MM.1S (cell line): ENCODE results near the gene GINM1.

Source experiments
- DNase-seq: peaks from one replicate; pipeline ENCODE4 v3.0.0-alpha.2; 2015
- H2AFZ ChIP-seq: fragments of 300-600 bp; sonication (generic); 2 replicates; pipeline ENCODE4 v1.6.0; 2016; ENCODE audit warnings: antibody characterized with exemption, low read length
- H3F3A ChIP-seq: fragments of 300-600 bp; sonication (generic); 2 replicates; pipeline ENCODE4 v1.6.1; 2016; ENCODE audit warnings: mild to moderate bottlenecking, antibody characterized with exemption, low read length, moderate library complexity, mixed read lengths; ENCODE audit not compliant: insufficient read depth
- H3K27ac ChIP-seq: fragments of 300-600 bp; sonication (generic); 2 replicates; pipeline ENCODE4 v1.5.1; 2016; ENCODE audit warnings: mild to moderate bottlenecking, low read length
- H3K27me3 ChIP-seq: fragments of 300-600 bp; sonication (generic); replicated peaks from 2 replicates; pipeline ENCODE4 v1.6.0; 2016; ENCODE audit warnings: low read length; ENCODE audit not compliant: insufficient read depth
- H3K36me3 ChIP-seq: fragments of 300-600 bp; sonication (generic); replicated peaks from 2 replicates; pipeline ENCODE4 v1.6.1; 2016; ENCODE audit warnings: mild to moderate bottlenecking, low read length, mixed read lengths; ENCODE audit not compliant: insufficient read depth
- H3K4me1 ChIP-seq: fragments of 300-600 bp; sonication (generic); 2 replicates; pipeline ENCODE4 v1.6.1; 2016; ENCODE audit warnings: low read length, mixed read lengths
- H3K4me2 ChIP-seq: fragments of 300-600 bp; sonication (generic); 2 replicates; pipeline ENCODE4 v1.6.0; 2016; ENCODE audit warnings: low read depth, low read length
- H3K4me3 ChIP-seq: fragments of 300-600 bp; sonication (generic); 2 replicates; pipeline ENCODE4 v1.5.1; 2016; ENCODE audit warnings: low read length, mixed read lengths
- H3K79me2 ChIP-seq: fragments of 300-600 bp; sonication (generic); 2 replicates; pipeline ENCODE4 v1.6.1; 2016; ENCODE audit warnings: mixed run types, low read length, mixed read lengths
- H3K9ac ChIP-seq: fragments of 300-600 bp; sonication (generic); 2 replicates; pipeline ENCODE4 v1.6.1; 2016; ENCODE audit warnings: low read length, mixed read lengths
- H3K9me2 ChIP-seq: fragments of 300-600 bp; sonication (generic); replicated peaks from 2 replicates; pipeline ENCODE4 v1.6.1; 2016; ENCODE audit warnings: mild to moderate bottlenecking, low read length, mixed read lengths; ENCODE audit not compliant: insufficient read depth
- H3K9me3 ChIP-seq: fragments of 300-600 bp; sonication (generic); replicated peaks from 2 replicates; pipeline ENCODE4 v1.6.1; 2016; ENCODE audit warnings: mild to moderate bottlenecking, low read length, mixed read lengths; ENCODE audit not compliant: insufficient read depth
- H4K20me1 ChIP-seq: fragments of 300-600 bp; sonication (generic); 2 replicates; pipeline ENCODE4 v1.6.1; 2016; ENCODE audit warnings: mild to moderate bottlenecking, low read length, moderate library complexity, mixed read lengths; ENCODE audit not compliant: insufficient read depth
- EZH2 ChIP-seq: fragments of 300-600 bp; sonication (generic); optimal IDR thresholded peaks from 2 replicates; pipeline ENCODE3; 2017; ENCODE audit warnings: low read depth, mild to moderate bottlenecking, antibody characterized with exemption, low read length, mixed read lengths
- EZH2phosphoT487 ChIP-seq: fragments of 300-600 bp; sonication (generic); IDR thresholded peaks from 2 replicates; pipeline ENCODE4 v1.6.1; 2018; ENCODE audit warnings: antibody characterized with exemption, low read length
- TF ChIP-seq, protein P1 (sequence below): fragments of 300-600 bp; sonication (generic); IDR thresholded peaks from 2 replicates; pipeline ENCODE4 v1.5.1; 2016; ENCODE audit warnings: antibody characterized with exemption, low read length, mixed read lengths

GINM1 gene

DNA sequence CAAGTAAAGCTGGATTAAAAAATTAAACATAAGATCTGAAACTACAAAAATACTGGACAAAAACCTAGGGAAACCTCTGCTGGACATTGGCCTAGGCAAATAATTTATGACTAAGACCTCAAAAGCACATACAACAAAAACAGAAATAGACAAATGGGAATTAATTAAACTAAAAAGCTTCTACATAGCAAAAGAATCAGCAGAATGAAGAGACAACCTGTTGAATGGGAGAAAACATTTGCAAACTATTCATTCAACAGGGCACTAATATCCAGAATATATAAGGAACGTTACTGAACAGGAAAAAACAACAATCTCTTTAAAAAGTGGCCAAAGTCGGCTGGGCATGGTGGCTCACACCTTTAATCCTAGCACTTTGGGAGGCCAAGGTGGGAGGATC is 6.8 kb upstream of the GINM1 start:
- H3K9me3 ChIP-seq = no peaks in the 10 kb centered on the region
- H3K79me2 ChIP-seq = no peaks in the 10 kb centered on the region
- H3K4me1 ChIP-seq = no peaks in the 10 kb centered on the region
- peaks cover 19% of the 10 kb centered on the region for H3K27me3 ChIP-seq
- no peaks in the 10 kb centered on the region for H3K36me3 ChIP-seq
- no peak for DNase-seq
- H3K9ac ChIP-seq = no peak overlapping the region
- no peaks in the 10 kb centered on the region for H3F3A ChIP-seq
- H3K27ac ChIP-seq = no peak overlapping the region
- H3K4me3 ChIP-seq = no peak overlapping the region
- no peaks in the 10 kb centered on the region for H3K9me2 ChIP-seq
- TF ChIP-seq, protein P1, sequence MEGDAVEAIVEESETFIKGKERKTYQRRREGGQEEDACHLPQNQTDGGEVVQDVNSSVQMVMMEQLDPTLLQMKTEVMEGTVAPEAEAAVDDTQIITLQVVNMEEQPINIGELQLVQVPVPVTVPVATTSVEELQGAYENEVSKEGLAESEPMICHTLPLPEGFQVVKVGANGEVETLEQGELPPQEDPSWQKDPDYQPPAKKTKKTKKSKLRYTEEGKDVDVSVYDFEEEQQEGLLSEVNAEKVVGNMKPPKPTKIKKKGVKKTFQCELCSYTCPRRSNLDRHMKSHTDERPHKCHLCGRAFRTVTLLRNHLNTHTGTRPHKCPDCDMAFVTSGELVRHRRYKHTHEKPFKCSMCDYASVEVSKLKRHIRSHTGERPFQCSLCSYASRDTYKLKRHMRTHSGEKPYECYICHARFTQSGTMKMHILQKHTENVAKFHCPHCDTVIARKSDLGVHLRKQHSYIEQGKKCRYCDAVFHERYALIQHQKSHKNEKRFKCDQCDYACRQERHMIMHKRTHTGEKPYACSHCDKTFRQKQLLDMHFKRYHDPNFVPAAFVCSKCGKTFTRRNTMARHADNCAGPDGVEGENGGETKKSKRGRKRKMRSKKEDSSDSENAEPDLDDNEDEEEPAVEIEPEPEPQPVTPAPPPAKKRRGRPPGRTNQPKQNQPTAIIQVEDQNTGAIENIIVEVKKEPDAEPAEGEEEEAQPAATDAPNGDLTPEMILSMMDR = no peak
- TF ChIP-seq EZH2 (no peak), EZH2phosphoT487 (no peak)
- no peak overlapping the region for H3K4me2 ChIP-seq
- H4K20me1 ChIP-seq = no peaks in the 10 kb centered on the region
- no peak overlapping the region for H2AFZ ChIP-seq

GRCh38 chr6:149560736-149561135 is 5.4 kb upstream of the GINM1 start:
- Histone ChIP-seq H3K36me3 (no peaks in the 10 kb centered on the region), H3K4me2 (no peak overlapping the region), H3K27me3 (peaks cover 22% of the 10 kb centered on the region), H4K20me1 (no peaks in the 10 kb centered on the region), H3K4me1 (no peaks in the 10 kb centered on the region), H3K27ac (no peak overlapping the region), H3K79me2 (no peaks in the 10 kb centered on the region), H2AFZ (no peak overlapping the region), H3K9me3 (no peaks in the 10 kb centered on the region), H3K9ac (no peak overlapping the region), H3F3A (no peaks in the 10 kb centered on the region; the same call in 1 of the 2 replicates), H3K9me2 (no peaks in the 10 kb centered on the region), H3K4me3 (no peak overlapping the region)
- TF ChIP-seq EZH2phosphoT487 = no peak
- TF ChIP-seq EZH2 = no peak
- TF ChIP-seq, protein P1 = peak; percentile 35
- DNase-seq = no peak

GRCh38 chr6:149563203-149563927 is 2.8 kb upstream of the GINM1 start:
- no peaks in the 10 kb centered on the region for H3K9me2 ChIP-seq
- H3K27ac ChIP-seq = no peak overlapping the region
- no peaks in the 10 kb centered on the region for H3K9me3 ChIP-seq
- no peaks in the 10 kb centered on the region for H3K36me3 ChIP-seq
- peaks cover 12% of the 10 kb centered on the region for H3K79me2 ChIP-seq
- no peak for DNase-seq
- TF ChIP-seq EZH2phosphoT487 (no peak), EZH2 (no peak)
- TF ChIP-seq, protein P1 = no peak
- H3K4me2 ChIP-seq = no peak overlapping the region
- peaks cover 22% of the 10 kb centered on the region for H3K27me3 ChIP-seq
- H3K4me1 ChIP-seq = peaks cover 6% of the 10 kb centered on the region; the same call in 1 of the 2 replicates
- H3K9ac ChIP-seq = no peak overlapping the region
- no peak overlapping the region for H2AFZ ChIP-seq
- H3K4me3 ChIP-seq = no peak overlapping the region
- H3F3A ChIP-seq = no peaks in the 10 kb centered on the region; the same call in 1 of the 2 replicates
- H4K20me1 ChIP-seq = no peaks in the 10 kb centered on the region
